Neural progenitor cell (in vitro differentiated cells): ENCODE data around the gene DDIAS.

Experiments used
- EZH2 ChIP-seq: fragments of 200-600 bp; sonication (generic); IDR thresholded peaks from 2 replicates; pipeline ENCODE4 v1.6.1; 2017; ENCODE audit warnings: antibody characterized with exemption, mild to moderate bottlenecking, moderate library complexity
- EZH2phosphoT487 ChIP-seq: fragments of 200-600 bp; sonication (generic); IDR thresholded peaks from 2 replicates; pipeline ENCODE4 v1.6.1; 2017; ENCODE audit warnings: antibody characterized with exemption
- TF ChIP-seq, protein P1 (sequence below): fragments of 200-600 bp; sonication (generic); IDR thresholded peaks from 2 replicates; pipeline ENCODE4 v1.5.1; 2017; ENCODE audit warnings: antibody characterized with exemption, mild to moderate bottlenecking

DNA sequence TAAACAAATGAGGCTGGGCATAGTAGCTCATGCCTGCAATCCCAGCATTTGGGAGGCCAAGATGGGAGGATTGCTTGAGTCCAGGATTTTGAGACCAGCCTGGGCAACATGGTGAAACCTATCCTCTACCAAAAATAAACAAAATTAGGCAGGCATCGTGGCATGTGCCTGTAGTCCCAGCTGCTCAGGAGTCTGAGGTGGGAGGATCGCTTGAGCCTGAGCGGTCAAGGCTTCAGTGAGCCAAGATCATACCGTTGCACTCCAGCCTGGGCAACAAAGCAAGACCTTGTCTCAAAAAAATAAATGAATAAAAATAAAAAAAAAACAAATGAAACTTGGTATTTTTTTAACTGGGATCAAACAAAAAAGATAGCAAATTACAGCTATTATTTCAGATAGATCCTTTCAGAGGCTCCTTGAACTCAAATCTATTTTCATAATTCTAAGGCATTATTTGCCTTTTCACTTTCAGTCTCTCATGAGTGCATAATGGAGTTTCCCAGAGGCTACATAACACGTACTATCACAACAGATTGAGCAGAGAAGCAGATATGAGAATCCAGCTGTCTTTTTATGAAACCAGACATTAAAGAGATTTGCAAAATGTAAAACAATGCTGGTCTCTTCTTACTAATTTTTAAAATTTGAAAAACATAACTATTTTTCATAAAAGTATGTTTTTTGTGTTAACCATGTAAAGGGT, 23.1 kb downstream of the DDIAS start:
- TF ChIP-seq, protein P1, sequence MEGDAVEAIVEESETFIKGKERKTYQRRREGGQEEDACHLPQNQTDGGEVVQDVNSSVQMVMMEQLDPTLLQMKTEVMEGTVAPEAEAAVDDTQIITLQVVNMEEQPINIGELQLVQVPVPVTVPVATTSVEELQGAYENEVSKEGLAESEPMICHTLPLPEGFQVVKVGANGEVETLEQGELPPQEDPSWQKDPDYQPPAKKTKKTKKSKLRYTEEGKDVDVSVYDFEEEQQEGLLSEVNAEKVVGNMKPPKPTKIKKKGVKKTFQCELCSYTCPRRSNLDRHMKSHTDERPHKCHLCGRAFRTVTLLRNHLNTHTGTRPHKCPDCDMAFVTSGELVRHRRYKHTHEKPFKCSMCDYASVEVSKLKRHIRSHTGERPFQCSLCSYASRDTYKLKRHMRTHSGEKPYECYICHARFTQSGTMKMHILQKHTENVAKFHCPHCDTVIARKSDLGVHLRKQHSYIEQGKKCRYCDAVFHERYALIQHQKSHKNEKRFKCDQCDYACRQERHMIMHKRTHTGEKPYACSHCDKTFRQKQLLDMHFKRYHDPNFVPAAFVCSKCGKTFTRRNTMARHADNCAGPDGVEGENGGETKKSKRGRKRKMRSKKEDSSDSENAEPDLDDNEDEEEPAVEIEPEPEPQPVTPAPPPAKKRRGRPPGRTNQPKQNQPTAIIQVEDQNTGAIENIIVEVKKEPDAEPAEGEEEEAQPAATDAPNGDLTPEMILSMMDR: no peak
- TF ChIP-seq EZH2phosphoT487: no peak
- TF ChIP-seq EZH2: no peak
